ENCODE data around the gene COX7B. TPM values are rescaled to one million over a fixed set of nuclear protein-coding genes. Genes with fewer than 3 reads are reported as not detected.
A peak's percentile ranks its signal among the peaks of the same experiment; 100 is the strongest.

The COX7B gene
- polyA plus RNA-seq, 3 donors = 444 to 560 (median 526) TPM

GRCh38 chrX:77892887-77893286, 6.4 kb upstream of the COX7B start:
- Histone ChIP-seq H4K20me1 (ENCODE audit: insufficient read depth, low read length) (peaks cover 3% of the 10 kb centered on the region), H3K4me1 (ENCODE audit: control insufficient read depth in 1 of 2, insufficient read depth in 2 of 2, low read length in 2 of 2) (peaks cover 7 to 11% of the 10 kb centered on the region in 2 donors), H2AFZ (ENCODE audit: insufficient read depth, low read depth, low read length, poor library complexity, severe bottlenecking) (no peak overlapping the region), H3K9me3 (replicated peaks in 1 of 2; ENCODE audit: control insufficient read depth in 1 of 2, insufficient read depth in 1 of 2, low read length in 2 of 2) (no peaks in the 10 kb centered on the region), H3K36me3 (replicated peaks in 1 of 2; ENCODE audit: control insufficient read depth in 1 of 2, insufficient read depth in 2 of 2, low read length in 2 of 2) (no peaks in the 10 kb centered on the region), H3K4me2 (replicated peaks; ENCODE audit: extremely low read depth, low read length, poor library complexity, severe bottlenecking) (no peak overlapping the region), H3K4me3 (replicated peaks in 1 of 3; ENCODE audit: low read depth in 2 of 3, low read length in 3 of 3) (no peak overlapping the region), H3K9ac (ENCODE audit: insufficient read depth, low read length, poor library complexity, severe bottlenecking) (no peak overlapping the region), H3K27ac (ENCODE audit: low read depth in 1 of 2, low read length in 2 of 2) (no peak overlapping the region), H3K79me2 (ENCODE audit: insufficient read depth, low read length) (peaks cover 58% of the 10 kb centered on the region), H3K27me3 (ENCODE audit: control insufficient read depth in 2 of 2, insufficient read depth in 2 of 2, low read length in 2 of 2) (no peaks in the 10 kb centered on the region)
- Mint-ChIP-seq H3K27me3 (ENCODE audit: low read depth in 3 of 3) (peaks cover 0 to 7% (median 2%) of the 10 kb centered on the region in 3 donors), H3K4me3 (no peak overlapping the region), H3K27ac (no peak overlapping the region), H3K36me3 (peaks cover 4 to 9% of the 10 kb centered on the region in 2 donors), H3K4me1 (peaks cover 11% of the 10 kb centered on the region), H3K9me3 (peaks cover 0 to 10% (median 1%) of the 10 kb centered on the region in 7 donors)
- intact Hi-C loops (cut with micrococcal nuclease) = no loop called here
- no peak for TF ChIP-seq CTCF (IDR thresholded peaks at IDR 0.05)
- 100% methylated on average over 1 of the region's 2 CpGs for WGBS (ENCODE audit: insufficient coverage)
- no peak for DNase-seq

- Histone ChIP-seq H3K9me3 (replicated peaks in 1 of 2; ENCODE audit: control insufficient read depth in 1 of 2, insufficient read depth in 1 of 2, low read length in 2 of 2) (no peaks in the 10 kb centered on the region), H3K9ac (ENCODE audit: insufficient read depth, low read length, poor library complexity, severe bottlenecking) (no peak overlapping the region), H4K20me1 (ENCODE audit: insufficient read depth, low read length) (peaks cover 3% of the 10 kb centered on the region), H3K27ac (ENCODE audit: low read depth in 1 of 2, low read length in 2 of 2) (peak overlapping the region in 1 of 2 donors; percentile 91), H2AFZ (ENCODE audit: insufficient read depth, low read depth, low read length, poor library complexity, severe bottlenecking) (no peak overlapping the region), H3K4me1 (ENCODE audit: control insufficient read depth in 1 of 2, insufficient read depth in 2 of 2, low read length in 2 of 2) (peaks cover 7 to 11% of the 10 kb centered on the region in 2 donors), H3K27me3 (ENCODE audit: control insufficient read depth in 2 of 2, insufficient read depth in 2 of 2, low read length in 2 of 2) (no peaks in the 10 kb centered on the region), H3K79me2 (ENCODE audit: insufficient read depth, low read length) (peaks cover 58% of the 10 kb centered on the region), H3K4me3 (replicated peaks in 1 of 3; ENCODE audit: low read depth in 2 of 3, low read length in 3 of 3) (peak overlapping the region in 1 of 3 experiments; percentile 89), H3K4me2 (replicated peaks; ENCODE audit: extremely low read depth, low read length, poor library complexity, severe bottlenecking) (peak overlapping the region; percentile 81), H3K36me3 (replicated peaks in 1 of 2; ENCODE audit: control insufficient read depth in 1 of 2, insufficient read depth in 2 of 2, low read length in 2 of 2) (no peaks in the 10 kb centered on the region)
- H3K27ac Mint-ChIP-seq = peak overlapping the region in 3 of 7 donors; percentile 22 to 66 (median 54)
- intact Hi-C loops (cut with micrococcal nuclease) = no loop called here
- no peak for TF ChIP-seq CTCF (IDR thresholded peaks at IDR 0.05)
- H3K4me3 Mint-ChIP-seq = no peak overlapping the region
- H3K27me3 Mint-ChIP-seq (ENCODE audit: low read depth in 3 of 3) = peaks cover 0 to 9% (median 2%) of the 10 kb centered on the region in 3 donors
- peaks cover 11% of the 10 kb centered on the region for H3K4me1 Mint-ChIP-seq
- peaks cover 0 to 10% (median 1%) of the 10 kb centered on the region in 7 donors for H3K9me3 Mint-ChIP-seq
- no CpG with 5 or more reads among the region's 10 CpGs for WGBS (ENCODE audit: insufficient coverage)
- no peak for DNase-seq
- peaks cover 4 to 9% of the 10 kb centered on the region in 2 donors for H3K36me3 Mint-ChIP-seq
Measured at GRCh38 chrX:77893713-77894112, 5.6 kb upstream of the COX7B start.
